Measurements from ENCODE around the gene ATP2B2. TPM values are rescaled to one million over a fixed set of nuclear protein-coding genes. Genes with fewer than 3 reads are reported as not detected.

ATP2B2 gene
- polyA plus RNA-seq, 3 donors = not detected

DNA sequence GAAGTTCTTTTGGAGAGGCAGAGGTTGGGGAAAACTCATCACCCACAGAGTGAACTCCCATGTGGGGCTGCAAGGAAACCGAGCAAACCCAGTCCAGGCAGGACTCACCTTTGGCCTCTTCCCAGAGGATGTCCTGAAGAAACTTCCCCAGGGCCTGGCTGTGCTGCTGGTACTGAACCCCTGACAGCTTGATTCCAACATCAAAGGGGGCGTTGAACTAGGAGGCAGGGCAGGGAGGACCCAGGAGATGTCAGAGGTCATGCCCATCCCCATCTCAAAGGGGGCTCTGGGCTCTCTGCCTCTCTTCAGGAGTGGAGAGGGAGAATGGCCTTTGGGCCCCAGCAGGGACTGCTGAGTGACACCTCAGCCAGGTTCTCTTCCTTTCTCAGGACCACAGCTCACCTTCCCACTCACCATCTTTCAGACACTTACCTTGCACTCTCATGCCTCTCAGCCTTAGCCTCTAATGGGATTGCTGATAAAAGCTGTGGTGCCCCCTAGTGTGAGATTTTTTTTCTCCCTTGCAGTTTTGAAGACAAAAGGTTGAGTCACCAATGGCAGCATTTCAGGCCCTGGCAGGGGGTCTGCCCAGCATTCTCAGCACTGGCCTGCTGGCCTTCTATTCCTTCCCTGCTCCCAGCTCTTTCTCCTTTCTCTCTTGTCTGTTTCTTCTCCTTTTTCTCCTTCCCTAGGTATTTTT lies 218.6 kb downstream of the ATP2B2 start:
- Histone ChIP-seq H3K36me3 (replicated peaks in 1 of 2; ENCODE audit: control insufficient read depth in 1 of 2, insufficient read depth in 2 of 2, low read length in 2 of 2) (peaks cover 44 to 73% of the 10 kb centered on the region in 2 donors), H3K4me1 (ENCODE audit: control insufficient read depth in 1 of 2, insufficient read depth in 2 of 2, low read length in 2 of 2) (peaks cover 5 to 11% of the 10 kb centered on the region in 2 donors), H3K4me2 (replicated peaks; ENCODE audit: extremely low read depth, low read length, poor library complexity, severe bottlenecking) (no peak overlapping the region), H3K27me3 (ENCODE audit: control insufficient read depth in 2 of 2, insufficient read depth in 2 of 2, low read length in 2 of 2) (no peaks in the 10 kb centered on the region), H3K79me2 (ENCODE audit: insufficient read depth, low read length) (no peaks in the 10 kb centered on the region), H3K4me3 (replicated peaks in 1 of 3; ENCODE audit: low read depth in 2 of 3, low read length in 3 of 3) (no peak overlapping the region), H4K20me1 (ENCODE audit: insufficient read depth, low read length) (no peaks in the 10 kb centered on the region), H3K9me3 (replicated peaks in 1 of 2; ENCODE audit: control insufficient read depth in 1 of 2, insufficient read depth in 1 of 2, low read length in 2 of 2) (no peaks in the 10 kb centered on the region), H3K9ac (ENCODE audit: insufficient read depth, low read length, poor library complexity, severe bottlenecking) (no peak overlapping the region), H2AFZ (ENCODE audit: insufficient read depth, low read depth, low read length, poor library complexity, severe bottlenecking) (no peak overlapping the region), H3K27ac (ENCODE audit: low read depth in 1 of 2, low read length in 2 of 2) (peak overlapping the region in 1 of 2 donors; percentile 47)
- no peaks in the 10 kb centered on the region for H3K9me3 Mint-ChIP-seq
- intact Hi-C loops (cut with micrococcal nuclease) = no loop called here
- H3K27me3 Mint-ChIP-seq (ENCODE audit: low read depth in 3 of 3) = no peaks in the 10 kb centered on the region
- H3K36me3 Mint-ChIP-seq = peaks cover 69 to 76% of the 10 kb centered on the region in 2 donors
- no CpG with 5 or more reads among the region's 2 CpGs for whole genome bisulfite sequencing (ENCODE audit: insufficient coverage)
- peak in 2 of 3 donors; percentile 27 to 53 for DNase-seq
- H3K4me3 Mint-ChIP-seq = no peak overlapping the region
- peaks cover 14% of the 10 kb centered on the region for H3K4me1 Mint-ChIP-seq
- TF ChIP-seq, protein P1, sequence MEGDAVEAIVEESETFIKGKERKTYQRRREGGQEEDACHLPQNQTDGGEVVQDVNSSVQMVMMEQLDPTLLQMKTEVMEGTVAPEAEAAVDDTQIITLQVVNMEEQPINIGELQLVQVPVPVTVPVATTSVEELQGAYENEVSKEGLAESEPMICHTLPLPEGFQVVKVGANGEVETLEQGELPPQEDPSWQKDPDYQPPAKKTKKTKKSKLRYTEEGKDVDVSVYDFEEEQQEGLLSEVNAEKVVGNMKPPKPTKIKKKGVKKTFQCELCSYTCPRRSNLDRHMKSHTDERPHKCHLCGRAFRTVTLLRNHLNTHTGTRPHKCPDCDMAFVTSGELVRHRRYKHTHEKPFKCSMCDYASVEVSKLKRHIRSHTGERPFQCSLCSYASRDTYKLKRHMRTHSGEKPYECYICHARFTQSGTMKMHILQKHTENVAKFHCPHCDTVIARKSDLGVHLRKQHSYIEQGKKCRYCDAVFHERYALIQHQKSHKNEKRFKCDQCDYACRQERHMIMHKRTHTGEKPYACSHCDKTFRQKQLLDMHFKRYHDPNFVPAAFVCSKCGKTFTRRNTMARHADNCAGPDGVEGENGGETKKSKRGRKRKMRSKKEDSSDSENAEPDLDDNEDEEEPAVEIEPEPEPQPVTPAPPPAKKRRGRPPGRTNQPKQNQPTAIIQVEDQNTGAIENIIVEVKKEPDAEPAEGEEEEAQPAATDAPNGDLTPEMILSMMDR (IDR thresholded peaks at IDR 0.05) = no peak
- peak overlapping the region in 4 of 7 donors; percentile 31 to 51 (median 39) for H3K27ac Mint-ChIP-seq

DNA sequence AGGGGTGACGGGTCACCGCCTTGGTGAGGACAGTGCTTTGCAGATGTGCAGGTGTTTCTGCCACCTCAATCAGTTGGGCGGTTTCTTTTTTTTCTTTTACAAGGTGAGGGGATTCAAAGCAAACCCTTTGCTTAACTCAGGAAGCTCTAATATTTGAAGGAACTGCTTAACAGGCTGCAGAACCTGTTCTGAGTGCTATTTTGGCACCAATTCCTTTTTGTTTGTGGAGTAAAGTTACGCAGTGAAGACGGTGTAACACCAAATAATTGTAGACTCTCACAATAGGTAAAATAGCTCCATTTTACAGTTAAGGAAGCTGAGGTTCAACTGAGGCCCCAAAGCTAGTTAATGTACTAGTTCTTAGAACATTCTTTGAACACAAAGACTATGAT lies 219.3 kb downstream of the ATP2B2 start:
- no peak overlapping the region for H3K4me3 Mint-ChIP-seq
- intact Hi-C loops (cut with micrococcal nuclease) = no loop called here
- Histone ChIP-seq H3K4me1 (ENCODE audit: control insufficient read depth in 1 of 2, insufficient read depth in 2 of 2, low read length in 2 of 2) (peaks cover 0 to 5% of the 10 kb centered on the region in 2 donors), H2AFZ (ENCODE audit: insufficient read depth, low read depth, low read length, poor library complexity, severe bottlenecking) (no peak overlapping the region), H3K79me2 (ENCODE audit: insufficient read depth, low read length) (no peaks in the 10 kb centered on the region), H3K4me2 (replicated peaks; ENCODE audit: extremely low read depth, low read length, poor library complexity, severe bottlenecking) (no peak overlapping the region), H3K27ac (ENCODE audit: low read depth in 1 of 2, low read length in 2 of 2) (peak overlapping the region in 1 of 2 donors; percentile 26), H3K9ac (ENCODE audit: insufficient read depth, low read length, poor library complexity, severe bottlenecking) (no peak overlapping the region), H3K27me3 (ENCODE audit: control insufficient read depth in 2 of 2, insufficient read depth in 2 of 2, low read length in 2 of 2) (no peaks in the 10 kb centered on the region), H3K9me3 (replicated peaks in 1 of 2; ENCODE audit: control insufficient read depth in 1 of 2, insufficient read depth in 1 of 2, low read length in 2 of 2) (no peaks in the 10 kb centered on the region), H4K20me1 (ENCODE audit: insufficient read depth, low read length) (no peaks in the 10 kb centered on the region), H3K36me3 (replicated peaks in 1 of 2; ENCODE audit: control insufficient read depth in 1 of 2, insufficient read depth in 2 of 2, low read length in 2 of 2) (peaks cover 45 to 79% of the 10 kb centered on the region in 2 donors), H3K4me3 (replicated peaks in 1 of 3; ENCODE audit: low read depth in 2 of 3, low read length in 3 of 3) (no peak overlapping the region)
- no peak for DNase-seq
- no CpG with 5 or more reads among the region's 5 CpGs for WGBS (ENCODE audit: insufficient coverage)
- H3K36me3 Mint-ChIP-seq = peaks cover 71 to 73% of the 10 kb centered on the region in 2 donors
- TF ChIP-seq, protein P1 (IDR thresholded peaks at IDR 0.05) = no peak
- peaks cover 8% of the 10 kb centered on the region for H3K4me1 Mint-ChIP-seq
- H3K9me3 Mint-ChIP-seq = no peaks in the 10 kb centered on the region
- peak overlapping the region in 1 of 7 donors; percentile 57 for H3K27ac Mint-ChIP-seq
- no peaks in the 10 kb centered on the region for H3K27me3 Mint-ChIP-seq (ENCODE audit: low read depth in 3 of 3)
